ENCODE measurements around the gene SLC66A3.
"Not testable (repeated sequence)": the region's sequence is repeated elsewhere in the genome, so short reads cannot be mapped to it uniquely, and the experiment has no call there.

Gene SLC66A3

DNA sequence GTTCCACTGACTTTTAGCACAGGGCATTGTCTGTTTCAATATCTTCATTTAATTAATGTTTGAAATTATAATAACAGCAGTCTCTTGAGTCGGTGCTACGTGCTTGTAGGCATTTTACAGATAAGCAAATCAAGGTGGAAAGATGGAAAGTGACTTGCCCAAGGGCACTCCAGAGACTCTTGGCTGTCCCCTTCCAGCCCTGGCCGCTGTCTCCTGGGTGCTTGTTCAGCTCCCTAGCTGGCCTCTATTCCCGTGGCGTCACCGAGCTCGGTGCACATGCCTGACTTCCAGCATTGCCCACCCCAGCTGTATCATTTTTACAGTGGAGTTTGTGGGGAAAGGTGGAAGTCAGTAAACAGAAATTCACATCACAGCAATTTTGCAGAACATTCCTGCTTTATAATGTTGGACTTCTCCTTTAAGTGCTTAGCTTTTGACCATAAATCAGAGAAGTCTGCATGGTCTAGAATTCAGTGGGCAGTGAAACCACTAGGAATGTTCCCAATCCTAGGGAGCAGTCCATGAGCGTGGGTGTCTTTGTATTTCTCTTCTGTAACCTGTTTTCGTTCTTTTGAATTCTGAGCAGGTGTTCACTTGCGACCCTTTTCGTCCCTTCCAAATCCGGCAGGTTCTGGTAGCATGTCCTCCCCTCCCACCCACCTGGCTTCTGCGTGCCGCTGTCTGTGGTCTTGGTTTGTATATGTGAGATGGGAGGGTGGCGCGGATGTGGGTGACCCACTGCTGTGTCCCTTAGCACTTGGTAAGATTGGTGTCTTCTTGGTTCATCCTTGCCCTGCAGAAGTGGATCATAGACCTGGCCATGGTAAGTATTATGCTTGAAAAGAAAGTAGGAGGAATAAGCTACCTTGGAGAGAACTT, 8.4 kb downstream of the SLC66A3 start:
- FAIRE-seq, result no peak

DNA sequence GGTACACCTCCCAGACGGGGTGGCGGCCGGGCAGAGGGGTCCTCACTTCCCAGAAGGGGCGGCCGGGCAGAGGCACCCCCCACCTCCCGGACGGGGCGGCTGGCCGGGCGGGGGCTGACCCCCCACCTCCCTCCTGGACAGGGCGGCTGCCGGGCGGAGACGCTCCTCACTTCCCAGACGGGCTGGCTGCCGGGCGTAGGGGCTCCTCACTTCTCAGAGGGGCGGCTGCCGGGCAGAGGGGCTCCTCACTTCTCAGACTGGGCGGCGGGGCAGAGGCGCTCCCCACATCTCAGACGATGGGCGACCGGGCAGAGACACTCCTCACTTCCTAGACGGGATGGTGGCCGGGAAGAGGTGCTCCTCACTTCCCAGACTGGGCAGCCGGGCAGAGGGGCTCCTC, 9.8 kb downstream of the SLC66A3 start:
- not testable (repeated sequence) for DNase-seq (ENCODE audit: low spot score); FAIRE-seq

More for the DNA sequence above, 8.4 kb downstream of the SLC66A3 start:
- DNase-seq (ENCODE audit: low spot score), result no peak

DNA sequence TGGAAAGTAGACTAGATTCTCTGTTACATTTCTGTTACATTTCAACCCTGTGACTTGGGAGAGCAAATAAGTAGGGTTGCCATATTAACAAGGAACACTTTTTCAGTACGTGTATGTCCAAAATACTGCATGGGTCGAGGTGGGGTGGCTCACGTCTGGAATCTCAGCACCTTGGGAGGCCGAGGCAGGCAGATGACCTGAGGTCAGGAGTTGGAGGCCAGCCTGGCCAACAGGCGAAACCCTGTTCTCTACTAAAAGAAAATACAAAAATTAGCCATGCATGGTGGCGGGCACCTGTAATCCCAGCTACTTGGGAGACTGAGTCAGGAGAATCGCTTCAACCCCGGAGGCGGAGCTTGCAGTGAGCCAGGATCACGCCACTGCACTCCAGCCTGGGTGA, 11.2 kb downstream of the SLC66A3 start:
- DNase-seq (ENCODE audit: low spot score) (no peak), FAIRE-seq (no peak)

DNA sequence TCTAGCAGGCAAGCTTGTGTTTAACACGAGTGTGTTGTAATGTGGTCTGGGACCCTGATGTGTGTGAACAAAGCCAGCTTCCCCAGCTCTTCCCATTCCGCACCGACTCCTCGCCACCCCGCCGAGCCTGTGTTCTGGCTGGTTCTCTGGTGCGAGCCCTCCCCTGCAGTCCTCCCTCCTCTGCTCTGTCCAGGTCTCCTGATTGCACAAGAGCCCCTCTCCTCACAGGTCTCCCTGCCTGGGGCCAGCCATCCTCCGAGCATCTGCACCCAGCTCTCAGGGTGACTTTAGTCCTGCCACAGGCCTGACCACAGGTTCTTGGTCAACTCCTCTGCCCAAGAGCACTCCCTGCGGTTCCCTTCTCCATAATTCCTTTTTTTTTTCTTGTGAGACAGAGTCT, 13.2 kb downstream of the SLC66A3 start:
- FAIRE-seq (no peak), DNase-seq (ENCODE audit: low spot score) (no peak)

DNA sequence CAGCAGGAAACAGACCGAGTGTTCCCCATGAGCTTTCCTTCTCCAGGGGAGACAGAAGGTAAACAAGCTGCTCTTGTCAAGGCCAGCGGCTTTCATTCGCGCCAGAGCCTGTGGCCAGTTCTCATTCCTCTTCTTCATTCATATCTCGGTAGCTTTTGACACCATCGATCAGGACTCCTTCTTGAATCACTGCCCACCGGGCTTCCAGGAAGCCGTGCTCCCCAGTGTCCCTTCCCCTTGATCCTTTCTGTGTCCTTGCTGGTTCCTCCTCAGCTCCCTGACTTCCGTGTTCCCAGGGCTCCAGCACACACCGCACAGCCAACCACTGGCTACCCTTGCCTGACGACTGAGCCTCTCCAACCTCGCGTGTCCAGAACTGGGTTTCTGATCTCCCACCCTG, 14.1 kb downstream of the SLC66A3 start:
- FAIRE-seq (no peak), DNase-seq (ENCODE audit: low spot score) (no peak)

DNA sequence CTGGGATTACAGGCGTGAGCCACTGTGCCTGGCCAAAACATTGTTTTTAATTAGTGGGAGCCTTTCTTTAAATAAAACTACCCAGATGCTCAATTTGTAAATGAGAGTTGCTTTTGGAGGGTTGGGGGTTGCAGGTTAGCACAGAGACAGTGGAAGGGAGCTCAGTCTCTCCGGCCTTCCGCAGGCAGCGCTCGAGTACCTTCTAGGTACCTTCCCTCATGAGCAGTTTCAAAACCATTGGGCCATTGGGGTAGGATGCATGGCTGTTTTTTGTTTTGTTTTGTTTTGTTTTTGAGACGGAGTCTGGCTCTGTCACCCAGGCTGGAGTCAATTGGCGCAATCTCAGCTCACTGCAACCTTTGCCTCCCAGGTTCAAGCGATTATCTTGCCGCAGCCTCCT, 19.0 kb downstream of the SLC66A3 start:
- FAIRE-seq (no peak), DNase-seq (ENCODE audit: low spot score) (no peak)

DNA sequence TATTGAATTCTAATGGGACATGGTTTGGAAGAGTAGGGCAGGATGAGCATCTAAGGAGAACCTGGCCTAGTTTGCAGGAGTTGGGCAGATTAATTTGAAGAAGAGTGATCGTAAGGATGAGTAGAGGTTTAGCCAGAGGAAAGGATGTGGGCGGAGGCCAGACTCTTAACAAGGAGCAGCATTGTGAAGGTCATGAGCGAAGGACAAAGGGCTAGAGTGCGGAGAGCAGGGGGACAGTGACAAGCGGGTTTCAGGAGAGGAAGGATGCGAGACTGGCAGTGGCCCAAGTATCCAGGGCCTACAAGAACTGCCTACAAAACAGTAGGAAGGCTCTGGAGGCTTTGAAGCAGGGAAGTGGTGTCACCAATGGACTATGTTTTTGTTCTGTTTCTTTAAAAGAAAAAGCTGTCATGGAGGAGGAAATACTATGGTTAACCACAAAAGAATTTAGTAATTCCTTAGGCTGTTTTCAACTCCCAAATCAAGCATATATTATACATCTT, 20.1 kb downstream of the SLC66A3 start:
- peak; percentile 70 for DNase-seq (ENCODE audit: low spot score)
- no peak for FAIRE-seq

DNA sequence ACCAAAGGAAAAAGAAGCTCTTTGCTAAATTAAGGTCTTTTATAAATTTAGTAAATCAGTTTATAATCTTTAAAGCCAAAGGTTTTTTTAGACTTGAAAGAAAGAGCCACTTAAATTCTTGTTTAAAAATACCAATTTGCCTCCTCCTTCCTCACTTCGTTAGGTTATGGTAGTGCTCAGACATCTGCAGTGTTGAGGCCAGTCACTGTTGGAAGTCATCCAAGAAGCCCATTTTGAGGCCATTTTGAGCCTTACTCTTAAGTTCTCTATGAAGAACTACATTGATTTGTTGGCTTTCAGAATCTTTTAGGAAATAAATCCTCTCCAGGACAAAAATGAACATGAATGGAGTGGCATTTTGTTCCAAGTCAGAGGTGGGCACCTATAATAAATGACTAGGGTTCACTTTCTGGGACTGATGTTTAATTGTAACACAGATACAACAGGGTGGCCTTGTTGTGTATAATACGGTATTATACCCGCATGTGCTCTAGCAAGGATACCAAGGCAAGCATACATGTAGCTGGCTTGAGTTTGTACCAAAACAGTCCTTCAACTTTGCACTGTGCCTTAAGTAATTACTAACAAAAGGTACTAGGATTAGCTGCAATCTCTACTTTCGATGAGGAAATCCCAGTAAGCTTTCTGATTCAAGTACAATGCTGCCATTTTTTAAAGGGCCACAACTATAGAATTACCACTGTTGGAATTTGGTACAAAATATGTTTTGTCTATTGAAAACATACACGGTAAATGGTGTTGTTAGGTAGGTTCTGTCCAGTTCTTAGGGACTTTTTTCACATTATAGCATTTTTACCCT, 22.8 kb downstream of the SLC66A3 start:
- no peak for FAIRE-seq
- DNase-seq (ENCODE audit: low spot score), result no peak

DNA sequence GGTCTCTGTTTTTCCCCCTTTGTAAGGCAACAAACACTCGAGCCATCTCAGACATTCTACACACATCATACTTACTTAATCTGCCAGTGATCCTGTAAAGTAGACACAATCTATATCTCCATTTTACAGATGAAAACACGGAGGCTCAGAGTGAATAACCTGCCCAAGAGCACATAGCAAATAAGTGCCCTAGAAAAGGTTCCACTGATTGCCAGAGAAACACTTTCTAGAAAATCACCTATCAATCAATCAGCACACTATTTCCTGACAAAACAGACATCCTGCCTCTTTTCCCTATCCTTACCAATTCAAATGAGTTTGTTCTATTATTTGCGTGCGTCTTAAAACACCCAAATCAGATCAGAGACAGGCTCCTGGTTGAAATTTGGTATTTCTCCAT, 23.9 kb downstream of the SLC66A3 start:
- DNase-seq (ENCODE audit: low spot score) (no peak), FAIRE-seq (no peak)

DNA sequence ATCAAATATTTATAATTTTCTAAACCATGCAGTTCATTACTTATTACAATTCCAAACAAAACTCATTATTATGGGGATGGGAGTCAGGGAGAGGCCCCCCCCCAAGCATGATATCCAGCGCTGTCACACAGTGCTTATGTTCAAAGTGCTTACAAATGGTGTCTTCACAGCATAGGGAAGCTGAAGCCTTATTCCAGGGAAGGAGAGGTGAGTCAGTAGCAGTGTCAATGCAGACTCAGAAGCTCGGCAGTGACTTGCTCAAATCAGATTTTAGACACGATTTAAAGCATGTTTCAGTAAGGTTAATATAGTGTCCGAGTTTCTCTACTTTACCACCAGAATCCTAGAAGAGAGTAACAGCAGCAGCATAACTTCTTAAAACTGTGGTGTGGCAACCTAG, 24.6 kb downstream of the SLC66A3 start:
- FAIRE-seq (no peak), DNase-seq (ENCODE audit: low spot score) (no peak)

DNA sequence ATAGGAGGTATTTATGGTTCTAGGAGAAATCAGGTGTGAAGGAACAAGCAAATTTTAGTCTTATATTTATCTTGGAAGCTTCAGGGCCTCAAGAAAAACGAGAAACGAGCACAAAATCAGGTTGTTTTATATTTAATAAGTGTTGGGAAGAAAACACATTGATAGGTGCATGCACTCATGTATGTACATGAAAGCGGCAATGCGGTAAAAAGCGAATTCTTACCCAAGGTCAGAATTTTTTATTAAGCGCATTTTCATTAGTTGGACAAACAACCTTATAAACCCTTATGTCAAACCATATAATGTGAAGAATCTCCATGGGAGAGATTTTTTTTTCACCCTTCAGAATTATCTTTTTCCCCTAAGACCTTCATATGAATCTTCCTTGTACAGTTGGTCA, 25.4 kb downstream of the SLC66A3 start:
- FAIRE-seq (no peak), DNase-seq (ENCODE audit: low spot score) (no peak)

DNA sequence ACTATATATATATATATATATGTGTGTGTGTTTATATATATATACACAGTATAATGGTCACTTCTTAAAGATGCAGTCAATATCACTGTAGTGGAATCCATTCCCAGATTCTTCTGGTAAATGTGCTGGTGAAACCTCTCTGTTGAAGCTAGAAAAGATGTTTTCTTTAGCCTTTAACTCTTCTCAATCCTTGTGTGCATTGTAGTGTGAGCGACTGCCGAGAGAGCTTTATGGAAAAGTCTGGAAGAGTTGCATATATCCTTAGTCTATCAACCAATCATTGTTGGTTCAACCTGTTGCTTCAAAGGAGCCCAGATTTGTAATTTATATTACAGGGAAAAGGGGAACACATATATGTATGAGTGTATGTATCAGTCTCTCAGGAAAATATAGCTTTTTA, 27.7 kb downstream of the SLC66A3 start:
- no peak for FAIRE-seq
- no peak for DNase-seq (ENCODE audit: low spot score)

DNA sequence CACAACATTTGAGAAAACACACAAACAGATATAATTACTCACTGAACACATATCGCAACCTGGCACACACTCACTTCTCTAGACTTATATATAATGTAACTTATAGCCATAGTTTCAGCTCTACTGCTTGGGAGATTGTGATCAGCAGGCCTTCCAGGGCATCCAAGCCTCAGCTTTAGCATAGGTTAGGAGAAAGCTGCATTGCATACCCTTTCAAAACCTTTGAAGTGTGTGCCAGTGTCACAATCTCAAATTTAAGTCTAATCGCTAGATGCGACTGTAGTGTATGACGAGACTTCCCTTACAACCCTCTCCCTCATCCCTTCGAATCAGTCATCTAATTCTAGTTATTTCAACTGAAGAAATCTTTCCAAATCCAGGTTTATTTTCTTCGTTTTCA, 30.9 kb downstream of the SLC66A3 start:
- FAIRE-seq (no peak), DNase-seq (ENCODE audit: low spot score) (no peak)

DNA sequence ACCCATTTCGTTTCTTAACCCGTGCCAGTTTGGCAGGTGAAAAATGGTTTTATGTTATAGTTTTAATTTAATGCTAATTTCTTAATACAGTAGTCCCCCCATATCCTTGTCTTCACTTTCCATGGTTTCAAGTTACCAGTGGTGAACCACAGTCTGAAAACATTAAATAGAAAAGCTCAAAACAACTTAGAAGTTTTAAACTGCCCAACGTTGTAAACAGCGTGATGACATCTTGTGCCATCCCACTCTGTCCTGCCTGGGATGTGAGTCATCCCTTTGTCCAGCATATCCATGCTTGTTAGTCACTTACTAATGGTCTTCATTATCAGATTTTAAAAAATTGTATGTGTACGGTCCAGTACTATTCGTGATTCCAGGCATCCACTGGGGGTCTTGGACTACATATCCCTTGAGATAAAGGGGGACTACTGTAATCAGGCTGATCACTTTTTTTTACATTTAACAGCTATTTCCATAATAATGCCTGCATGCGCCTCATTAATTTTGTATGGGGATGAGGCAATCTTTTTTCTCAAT, 31.9 kb downstream of the SLC66A3 start:
- DNase-seq (ENCODE audit: low spot score) (no peak), FAIRE-seq (no peak)

DNA sequence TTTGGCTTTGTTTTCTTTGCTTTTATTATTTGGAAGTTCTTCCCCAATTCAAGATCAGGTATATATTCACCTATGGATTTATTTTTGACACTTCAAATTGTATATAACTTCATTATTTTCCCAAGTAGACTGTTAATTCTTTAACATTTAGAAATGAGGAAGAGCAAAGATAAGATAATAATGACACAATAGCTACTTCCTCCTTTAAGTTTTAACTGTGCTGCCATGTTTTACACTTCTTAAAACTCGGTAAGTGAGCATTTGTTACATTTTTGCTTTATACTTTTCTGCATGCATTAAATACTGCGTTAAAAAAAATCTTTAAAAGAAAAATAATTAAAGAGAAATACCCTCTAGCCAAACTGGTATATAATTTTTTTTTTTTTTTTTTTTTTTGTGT, 32.5 kb downstream of the SLC66A3 start:
- DNase-seq (ENCODE audit: low spot score) (no peak), FAIRE-seq (no peak)

DNA sequence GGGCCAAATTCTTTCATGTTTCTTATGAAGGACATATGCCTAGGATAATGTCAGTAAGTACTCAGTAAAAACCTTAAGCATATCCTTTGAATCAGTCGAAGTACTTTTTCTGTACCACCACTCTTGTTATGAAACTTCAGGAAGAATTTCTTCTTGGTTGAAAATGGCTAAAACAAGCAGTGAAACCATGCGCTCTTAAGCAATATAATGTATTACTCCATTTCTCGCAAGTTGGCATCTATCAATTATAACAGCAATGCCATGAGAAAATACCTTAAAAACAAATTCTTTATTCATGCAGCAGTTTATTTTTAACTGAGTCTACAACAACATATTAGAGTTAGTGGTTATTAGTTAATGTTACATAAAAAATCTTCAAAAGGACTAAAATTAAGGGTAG, 41.0 kb downstream of the SLC66A3 start:
- FAIRE-seq (no peak), DNase-seq (ENCODE audit: low spot score) (no peak)

DNA sequence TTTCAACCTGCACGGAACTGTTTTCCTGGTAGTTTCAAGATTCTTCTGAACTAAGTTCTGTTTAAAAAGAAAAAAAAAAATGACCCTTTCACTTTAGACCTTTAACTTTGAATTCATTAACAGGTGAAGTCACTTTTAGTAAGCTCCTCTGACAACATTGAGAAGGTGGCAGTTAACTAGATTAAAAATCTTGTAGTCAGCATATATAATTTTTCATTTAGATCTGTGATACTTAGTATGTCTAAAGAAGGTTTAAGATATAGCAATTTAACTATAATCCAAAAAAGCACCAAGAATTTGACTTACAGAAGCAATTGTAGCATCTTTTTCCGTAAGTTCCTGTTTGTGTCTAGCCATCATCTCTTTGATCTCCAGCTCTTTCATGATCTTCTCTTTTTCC, 45.4 kb downstream of the SLC66A3 start:
- no peak for FAIRE-seq

DNA sequence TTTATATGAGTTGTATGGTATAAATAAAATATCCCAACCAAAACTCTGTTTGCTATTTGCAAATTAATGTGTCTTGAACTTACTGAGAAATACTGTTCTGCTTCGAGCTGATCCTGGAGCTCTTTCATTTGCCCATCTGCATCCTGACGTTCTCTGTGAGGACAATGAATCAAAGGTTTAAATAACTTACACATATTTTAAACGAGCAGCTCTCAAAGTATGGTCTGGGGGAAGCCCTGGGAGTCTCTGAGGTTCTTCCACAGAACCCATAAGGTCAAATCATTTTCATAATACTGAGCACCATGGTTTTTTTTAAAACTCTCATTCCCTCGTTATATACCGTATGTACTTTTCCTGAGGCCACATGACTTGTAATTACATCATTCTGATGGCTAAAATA, 46.7 kb downstream of the SLC66A3 start:
- no peak for DNase-seq (ENCODE audit: low spot score)
- no peak for FAIRE-seq

More for the DNA sequence above, 45.4 kb downstream of the SLC66A3 start:
- no peak for DNase-seq (ENCODE audit: low spot score)

DNA sequence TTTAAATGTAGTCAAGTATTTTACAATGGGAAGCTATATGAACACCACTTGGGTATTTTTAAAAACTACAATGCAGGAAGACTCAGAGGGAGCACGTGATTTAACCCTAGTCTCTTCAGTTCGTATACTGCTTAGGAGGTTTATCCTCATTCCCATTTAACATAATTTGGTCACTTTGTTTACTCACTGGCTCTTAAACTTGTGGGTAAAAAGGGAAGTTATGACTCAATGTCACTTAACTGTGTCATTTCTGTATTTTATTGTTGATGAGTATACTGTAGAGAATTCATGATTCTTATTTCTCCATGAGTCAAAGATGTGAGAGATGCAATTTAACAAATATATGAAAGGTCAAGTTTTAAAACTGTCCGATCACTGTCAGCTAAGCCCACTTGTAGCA, 48.2 kb downstream of the SLC66A3 start:
- DNase-seq (ENCODE audit: low spot score) (peak; percentile 51), FAIRE-seq (no peak)

DNA sequence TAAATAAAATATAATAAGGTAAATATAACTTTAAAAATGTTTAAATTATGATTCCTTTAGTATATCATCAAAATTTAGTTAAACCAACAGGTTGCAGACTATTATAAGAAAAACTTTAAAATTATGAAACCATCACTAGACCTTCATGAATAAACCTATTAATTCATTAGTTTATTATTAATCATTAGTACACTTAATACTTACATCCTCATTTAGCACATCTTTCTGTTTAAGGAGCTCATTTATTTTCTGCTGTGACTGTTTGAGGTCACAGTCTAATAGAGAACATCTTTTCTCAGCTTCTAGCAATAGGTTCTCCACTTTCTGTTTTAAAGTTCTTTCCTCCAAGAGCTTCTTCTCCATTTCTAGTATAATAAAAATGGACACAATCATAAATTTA, 52.8 kb downstream of the SLC66A3 start:
- FAIRE-seq (no peak), DNase-seq (ENCODE audit: low spot score) (no peak)

DNA sequence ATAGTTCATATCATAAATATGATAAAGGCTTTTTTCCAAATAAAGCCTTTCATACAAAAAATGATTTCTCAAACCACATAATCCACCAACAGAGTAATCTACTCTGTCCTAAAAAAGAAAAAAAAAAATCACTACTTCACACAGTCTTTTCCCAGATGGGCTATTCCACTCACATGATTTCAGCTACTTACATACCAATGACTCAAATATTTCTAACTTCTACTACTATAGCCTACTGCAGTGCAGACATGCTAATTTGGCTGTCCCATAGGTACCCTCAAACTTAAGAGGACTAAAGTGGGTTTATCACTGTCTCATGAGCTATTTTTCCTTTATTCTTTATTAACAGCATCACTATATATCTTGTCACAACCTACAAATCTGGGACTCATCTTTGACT, 57.4 kb downstream of the SLC66A3 start:
- DNase-seq (ENCODE audit: low spot score) (no peak), FAIRE-seq (no peak)

DNA sequence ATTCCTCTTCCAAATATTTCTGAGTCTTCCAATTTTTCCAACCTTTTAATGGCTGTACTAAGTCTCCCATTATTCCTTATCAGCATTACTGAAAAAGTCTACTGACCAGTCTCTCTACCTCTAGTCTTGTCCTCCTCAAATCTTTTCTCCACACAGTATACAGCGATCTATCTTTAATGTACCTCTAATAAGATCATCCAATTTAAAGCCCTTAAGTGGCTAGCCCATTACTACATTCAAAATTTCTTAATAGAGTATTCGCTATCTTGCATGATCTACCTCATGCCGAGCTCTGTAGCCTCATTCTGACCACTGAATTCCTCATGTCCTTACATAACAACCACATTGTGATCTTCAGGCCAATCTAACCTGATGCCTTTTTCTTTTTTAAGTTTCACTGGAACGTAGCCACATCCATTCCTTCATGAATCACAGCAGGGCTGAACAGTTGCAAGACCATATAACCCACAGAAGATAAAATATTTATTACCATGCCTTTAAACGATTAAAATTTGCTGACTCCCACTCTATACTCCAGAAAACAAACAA, 57.9 kb downstream of the SLC66A3 start:
- peak; percentile 46 for DNase-seq (ENCODE audit: low spot score)
- FAIRE-seq, result peak; percentile 59

Measured in urothelium cell line (cell line).